Measurements from ENCODE around the gene ARHGAP10.

The ARHGAP10 gene

DNA sequence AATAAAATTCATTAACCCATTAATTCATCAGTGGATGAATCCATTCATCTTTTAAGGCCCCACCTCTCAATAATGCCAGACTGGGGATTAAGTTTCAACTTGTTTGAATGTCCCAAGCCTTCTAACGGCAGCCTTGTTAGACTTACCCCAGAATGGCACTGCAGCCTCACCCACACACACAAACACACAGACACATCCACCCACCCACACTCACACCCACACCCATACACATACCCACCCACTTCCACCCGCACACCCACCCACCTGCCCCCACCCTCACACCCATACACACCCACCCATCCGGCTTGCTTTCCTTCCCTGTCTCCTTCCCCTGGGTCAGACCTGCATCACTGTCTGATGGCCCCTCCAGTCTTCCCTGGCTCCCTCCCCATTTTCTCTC is 102.6 kb downstream of the ARHGAP10 start:
- DNase-seq = no peak
- no peaks in the 10 kb centered on the region for H4K20me1 ChIP-seq (ENCODE audit: insufficient read depth, low read length)
- peaks cover 17% of the 10 kb centered on the region for H3K79me2 ChIP-seq (ENCODE audit: low read length)
- no peaks in the 10 kb centered on the region for H3K9me2 ChIP-seq (replicated peaks; ENCODE audit: insufficient read depth, low read length)
- H3K9ac ChIP-seq (ENCODE audit: low read length) = no peak overlapping the region
- no peaks in the 10 kb centered on the region for H3F3A ChIP-seq (ENCODE audit: insufficient read depth, low read length)
- H3K27ac ChIP-seq (ENCODE audit: low read length) = no peak overlapping the region
- no peak overlapping the region for H2AFZ ChIP-seq (ENCODE audit: low read length)
- H3K4me3 ChIP-seq (ENCODE audit: low read length) = no peak overlapping the region
- H3K27me3 ChIP-seq (replicated peaks; ENCODE audit: insufficient read depth, low read length) = no peaks in the 10 kb centered on the region
- no peak for TF ChIP-seq EZH2 (optimal IDR thresholded peaks at IDR 0.05; ENCODE audit: low read depth, low read length)
- no peak for TF ChIP-seq EZH2phosphoT487 (IDR thresholded peaks at IDR 0.05; ENCODE audit: low read length)
- TF ChIP-seq, protein P1, sequence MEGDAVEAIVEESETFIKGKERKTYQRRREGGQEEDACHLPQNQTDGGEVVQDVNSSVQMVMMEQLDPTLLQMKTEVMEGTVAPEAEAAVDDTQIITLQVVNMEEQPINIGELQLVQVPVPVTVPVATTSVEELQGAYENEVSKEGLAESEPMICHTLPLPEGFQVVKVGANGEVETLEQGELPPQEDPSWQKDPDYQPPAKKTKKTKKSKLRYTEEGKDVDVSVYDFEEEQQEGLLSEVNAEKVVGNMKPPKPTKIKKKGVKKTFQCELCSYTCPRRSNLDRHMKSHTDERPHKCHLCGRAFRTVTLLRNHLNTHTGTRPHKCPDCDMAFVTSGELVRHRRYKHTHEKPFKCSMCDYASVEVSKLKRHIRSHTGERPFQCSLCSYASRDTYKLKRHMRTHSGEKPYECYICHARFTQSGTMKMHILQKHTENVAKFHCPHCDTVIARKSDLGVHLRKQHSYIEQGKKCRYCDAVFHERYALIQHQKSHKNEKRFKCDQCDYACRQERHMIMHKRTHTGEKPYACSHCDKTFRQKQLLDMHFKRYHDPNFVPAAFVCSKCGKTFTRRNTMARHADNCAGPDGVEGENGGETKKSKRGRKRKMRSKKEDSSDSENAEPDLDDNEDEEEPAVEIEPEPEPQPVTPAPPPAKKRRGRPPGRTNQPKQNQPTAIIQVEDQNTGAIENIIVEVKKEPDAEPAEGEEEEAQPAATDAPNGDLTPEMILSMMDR (IDR thresholded peaks at IDR 0.05; ENCODE audit: low read length) = no peak
- no peaks in the 10 kb centered on the region for H3K4me1 ChIP-seq (ENCODE audit: low read length)
- H3K36me3 ChIP-seq (replicated peaks; ENCODE audit: insufficient read depth, low read length) = no peaks in the 10 kb centered on the region
- no peak overlapping the region for H3K4me2 ChIP-seq (ENCODE audit: low read depth, low read length)
- no peaks in the 10 kb centered on the region for H3K9me3 ChIP-seq (replicated peaks; ENCODE audit: insufficient read depth, low read length)

DNA sequence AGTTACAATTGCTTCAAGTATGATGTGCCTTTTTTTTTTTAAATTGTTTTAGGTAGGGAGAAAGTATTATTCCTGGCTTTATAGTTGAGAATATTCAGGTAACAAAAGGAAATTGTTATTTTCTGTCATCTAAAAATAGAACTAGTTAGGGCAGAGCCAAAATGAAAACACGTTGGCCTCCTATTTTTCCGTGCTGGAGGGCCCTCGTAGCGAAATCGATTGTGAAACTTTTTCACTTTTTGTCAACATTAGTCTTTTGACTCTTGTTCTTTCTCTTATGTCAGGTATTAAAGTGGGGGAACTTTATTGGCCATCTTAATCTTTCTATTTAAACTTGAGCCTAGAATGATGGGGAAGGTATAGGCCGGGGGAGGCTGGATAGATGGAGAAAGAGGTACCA is 104.9 kb downstream of the ARHGAP10 start:
- no peak overlapping the region for H3K4me2 ChIP-seq (ENCODE audit: low read depth, low read length)
- H3F3A ChIP-seq (ENCODE audit: insufficient read depth, low read length) = no peaks in the 10 kb centered on the region
- no peaks in the 10 kb centered on the region for H3K4me1 ChIP-seq (ENCODE audit: low read length)
- no peaks in the 10 kb centered on the region for H3K9me2 ChIP-seq (replicated peaks; ENCODE audit: insufficient read depth, low read length)
- H3K79me2 ChIP-seq (ENCODE audit: low read length) = 0 out of 2 replicates have a peak, but pooled peaks cover 6% of the 10 kb centered on the region
- TF ChIP-seq, protein P1 (IDR thresholded peaks at IDR 0.05; ENCODE audit: low read length) = no peak
- TF ChIP-seq EZH2 (optimal IDR thresholded peaks at IDR 0.05; ENCODE audit: low read depth, low read length) (no peak), EZH2phosphoT487 (IDR thresholded peaks at IDR 0.05; ENCODE audit: low read length) (no peak)
- no peak overlapping the region for H3K27ac ChIP-seq (ENCODE audit: low read length)
- no peaks in the 10 kb centered on the region for H3K27me3 ChIP-seq (replicated peaks; ENCODE audit: insufficient read depth, low read length)
- no peak overlapping the region for H3K9ac ChIP-seq (ENCODE audit: low read length)
- DNase-seq = no peak
- no peak overlapping the region for H3K4me3 ChIP-seq (ENCODE audit: low read length)
- no peaks in the 10 kb centered on the region for H3K9me3 ChIP-seq (replicated peaks; ENCODE audit: insufficient read depth, low read length)
- H3K36me3 ChIP-seq (replicated peaks; ENCODE audit: insufficient read depth, low read length) = no peaks in the 10 kb centered on the region
- no peak overlapping the region for H2AFZ ChIP-seq (ENCODE audit: low read length)
- H4K20me1 ChIP-seq (ENCODE audit: insufficient read depth, low read length) = no peaks in the 10 kb centered on the region

DNA sequence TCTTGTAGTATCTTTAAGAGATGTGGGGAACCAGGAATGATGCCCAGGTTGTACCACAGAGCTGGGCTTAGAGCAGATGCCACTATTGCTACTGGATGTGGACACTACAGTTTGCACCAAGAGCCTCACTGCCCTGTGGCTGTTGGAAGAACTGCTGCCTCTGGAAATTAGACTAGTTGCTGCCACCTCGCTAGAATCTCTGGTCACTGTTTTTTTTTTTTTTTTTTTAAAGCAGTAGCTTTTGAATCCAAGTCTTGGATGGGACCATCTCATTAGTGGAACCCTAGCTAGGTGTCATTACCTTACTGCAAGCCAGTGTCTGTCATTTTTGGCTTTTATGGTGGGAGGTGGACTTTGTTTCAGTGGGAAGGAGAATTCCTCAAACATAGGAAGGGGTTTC is 105.5 kb downstream of the ARHGAP10 start:
- no peak for DNase-seq
- Histone ChIP-seq H3K79me2 (ENCODE audit: low read length) (0 out of 2 replicates have a peak, but pooled peaks cover 3% of the 10 kb centered on the region), H3K27ac (ENCODE audit: low read length) (no peak overlapping the region)

More for the DNA sequence above, 105.5 kb downstream of the ARHGAP10 start:
- Histone ChIP-seq H3K4me3 (ENCODE audit: low read length) (no peak overlapping the region), H3F3A (ENCODE audit: insufficient read depth, low read length) (no peaks in the 10 kb centered on the region), H4K20me1 (ENCODE audit: insufficient read depth, low read length) (no peaks in the 10 kb centered on the region), H3K4me1 (ENCODE audit: low read length) (no peaks in the 10 kb centered on the region), H2AFZ (ENCODE audit: low read length) (no peak overlapping the region), H3K27me3 (replicated peaks; ENCODE audit: insufficient read depth, low read length) (no peaks in the 10 kb centered on the region), H3K9me3 (replicated peaks; ENCODE audit: insufficient read depth, low read length) (no peaks in the 10 kb centered on the region), H3K9me2 (replicated peaks; ENCODE audit: insufficient read depth, low read length) (no peaks in the 10 kb centered on the region), H3K9ac (ENCODE audit: low read length) (no peak overlapping the region), H3K36me3 (replicated peaks; ENCODE audit: insufficient read depth, low read length) (no peaks in the 10 kb centered on the region), H3K4me2 (ENCODE audit: low read depth, low read length) (no peak overlapping the region)
- TF ChIP-seq, protein P1 (IDR thresholded peaks at IDR 0.05; ENCODE audit: low read length) = no peak
- TF ChIP-seq EZH2 (optimal IDR thresholded peaks at IDR 0.05; ENCODE audit: low read depth, low read length) (no peak), EZH2phosphoT487 (IDR thresholded peaks at IDR 0.05; ENCODE audit: low read length) (no peak)

Data from MM.1S (cell line).